Upper lobe of right lung (tissue), 1 donor: ENCODE results near the gene ERG. TPM values are rescaled to one million over a fixed set of nuclear protein-coding genes. Genes with fewer than 3 reads are reported as not detected.
A peak's percentile ranks its signal among the peaks of the same experiment; 100 is the strongest.

Experiments
- ATAC-seq: fragments of 200-7000 bp; cut with Tn5 transposase; one replicate; pipeline ENCODE4 v1.9.1; 2020; ENCODE audit warnings: mild to moderate bottlenecking, moderate library complexity
- DNase-seq: peaks from one replicate; pipeline ENCODE4 v3.0.0-alpha.2; 2020
- H3K27ac ChIP-seq: fragments of 200-600 bp; one replicate; pipeline ENCODE4 v1.8.0; 2022
- H3K27me3 ChIP-seq: fragments of 200-600 bp; one replicate; pipeline ENCODE4 v1.8.0; 2022; ENCODE audit warnings: mild to moderate bottlenecking
- H3K36me3 ChIP-seq: fragments of 200-600 bp; one replicate; pipeline ENCODE4 v1.8.0; 2022
- H3K4me1 ChIP-seq: fragments of 200-600 bp; one replicate; pipeline ENCODE4 v1.8.0; 2022
- H3K4me3 ChIP-seq: fragments of 200-600 bp; one replicate; pipeline ENCODE4 v1.8.0; 2022; ENCODE audit warnings: mild to moderate bottlenecking
- H3K9me3 ChIP-seq: fragments of 200-600 bp; one replicate; pipeline ENCODE4 v1.8.0; 2022
- CTCF ChIP-seq: fragments of 200-600 bp; IDR thresholded peaks from one replicate; pipeline ENCODE4 v1.8.0; 2022; ENCODE audit warnings: antibody characterized with exemption
- intact Hi-C: fragments of 100-400 bp; cut with DNase I; formaldehyde crosslinking; loops from one replicate; pipeline ENCODE4 v1.11.0; 2022
- total RNA-seq: library from RNA; stranded (reverse); fragmentation: NEBNext Ultra II Directional; extraction: Animal tissue kit (Norgen Biotek cat#: 25700); gene quantifications from one replicate; pipeline ENCODE4 v1.2.1, GENCODE V29; 2021
- donor health status: DM: no; HTN: yes; CAD: no; lungs with severe emphysema.

Gene ERG
- total RNA-seq, 1 donor from 2014 or later, result 36.7 TPM

GRCh38 chr21:38441153-38441552, 57.1 kb downstream of the ERG start:
- Histone ChIP-seq H3K4me3 (no peak overlapping the region), H3K36me3 (no peaks in the 10 kb centered on the region), H3K27ac (no peak overlapping the region), H3K4me1 (peaks cover 22% of the 10 kb centered on the region), H3K9me3 (no peaks in the 10 kb centered on the region), H3K27me3 (no peaks in the 10 kb centered on the region)
- ATAC-seq (no peak), DNase-seq (no peak)
- no peak for TF ChIP-seq CTCF
- intact Hi-C loops, result no loop called here

DNA sequence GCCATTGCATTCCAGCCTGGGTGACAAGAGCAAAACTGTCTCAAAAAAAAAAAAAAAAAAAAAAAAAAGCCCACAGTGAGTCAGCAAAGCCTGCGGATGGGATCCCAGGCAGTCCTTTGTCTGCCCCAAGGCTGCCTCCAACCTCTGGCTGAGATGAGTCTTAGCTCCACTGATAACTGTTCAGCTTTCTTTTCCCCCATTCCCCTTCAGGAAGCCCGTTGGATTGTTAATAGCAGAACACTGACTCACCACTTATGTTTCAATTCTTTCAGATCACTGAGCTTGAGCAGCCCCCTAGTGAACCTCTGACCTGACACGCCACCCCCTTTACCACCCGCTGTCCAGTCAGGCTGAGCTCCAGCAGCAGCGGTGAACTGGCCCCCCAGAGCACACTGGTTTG, 57.5 kb downstream of the ERG start:
- Histone ChIP-seq H3K4me1 (peaks cover 21% of the 10 kb centered on the region), H3K36me3 (no peaks in the 10 kb centered on the region), H3K27me3 (no peaks in the 10 kb centered on the region), H3K4me3 (no peak overlapping the region), H3K9me3 (no peaks in the 10 kb centered on the region), H3K27ac (no peak overlapping the region)
- intact Hi-C loops, result no loop called here
- no peak for TF ChIP-seq CTCF
- DNase-seq (no peak), ATAC-seq (no peak)

- Histone ChIP-seq H3K27me3 (no peaks in the 10 kb centered on the region), H3K4me3 (no peak overlapping the region), H3K4me1 (peaks cover 23% of the 10 kb centered on the region), H3K27ac (no peak overlapping the region), H3K9me3 (no peaks in the 10 kb centered on the region), H3K36me3 (no peaks in the 10 kb centered on the region)
- DNase-seq, result peak; percentile 62
- ATAC-seq, result peak; percentile 53
- TF ChIP-seq CTCF, result no peak
- intact Hi-C loops, result no loop called here
Measured at GRCh38 chr21:38439957-38440356, 58.3 kb downstream of the ERG start.

DNA sequence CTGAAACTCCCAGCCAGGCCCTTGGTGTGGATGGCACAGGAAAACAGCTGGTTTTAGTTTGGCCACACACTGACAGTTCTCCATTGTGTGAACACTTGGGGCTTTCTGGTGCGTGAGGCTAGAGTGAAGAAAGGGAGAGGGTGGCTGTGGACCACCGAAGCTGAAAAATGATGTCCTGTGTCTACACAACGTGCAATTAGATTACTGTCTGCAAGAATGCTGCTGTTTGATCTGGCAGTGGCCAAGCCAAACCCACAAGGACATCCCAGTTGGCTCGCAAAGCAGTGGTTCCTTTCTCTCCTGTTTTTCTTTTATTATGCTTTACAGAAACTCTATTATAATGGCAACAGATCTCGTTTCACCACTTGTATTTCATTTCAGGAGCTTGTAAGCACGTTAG, 58.9 kb downstream of the ERG start:
- no peak for TF ChIP-seq CTCF
- ATAC-seq (no peak), DNase-seq (no peak)
- Histone ChIP-seq H3K27ac (no peak overlapping the region), H3K36me3 (no peaks in the 10 kb centered on the region), H3K27me3 (no peaks in the 10 kb centered on the region), H3K4me3 (no peak overlapping the region), H3K4me1 (peaks cover 27% of the 10 kb centered on the region), H3K9me3 (no peaks in the 10 kb centered on the region)
- intact Hi-C loops, result no loop called here

GRCh38 chr21:38438462-38438893, 59.8 kb downstream of the ERG start:
- H3K9me3 ChIP-seq, result no peaks in the 10 kb centered on the region
- H3K27me3 ChIP-seq, result no peaks in the 10 kb centered on the region
- H3K27ac ChIP-seq, result no peak overlapping the region
- DNase-seq, result peak; percentile 81
- intact Hi-C loops, result no loop called here
- H3K36me3 ChIP-seq, result no peaks in the 10 kb centered on the region
- ATAC-seq, result peak; percentile 62
- TF ChIP-seq CTCF, result no peak
- H3K4me1 ChIP-seq, result peaks cover 27% of the 10 kb centered on the region
- H3K4me3 ChIP-seq, result no peak overlapping the region

DNA sequence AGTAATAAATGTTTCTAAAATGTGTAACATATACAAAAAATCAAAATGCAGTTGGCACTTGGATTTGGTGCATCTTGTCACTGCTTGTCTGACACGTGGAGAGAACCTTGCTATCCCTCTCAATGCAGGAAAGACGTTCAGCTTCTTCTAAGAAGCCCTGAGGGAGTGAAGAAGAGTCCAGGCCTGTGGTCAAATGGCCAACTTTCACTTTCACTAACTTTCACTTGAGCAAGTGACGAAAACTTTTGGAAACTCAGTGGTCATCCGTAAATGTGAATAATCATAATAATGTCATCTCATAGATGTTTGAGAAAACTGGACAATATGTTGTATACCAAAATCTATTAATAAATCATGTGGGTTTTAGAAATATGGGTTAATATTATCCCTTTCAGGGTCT, 61.9 kb downstream of the ERG start:
- H3K27ac ChIP-seq, result no peak overlapping the region
- intact Hi-C loops, result no loop called here

More for the DNA sequence above, 61.9 kb downstream of the ERG start:
- Histone ChIP-seq H3K27me3 (no peaks in the 10 kb centered on the region), H3K4me1 (peaks cover 27% of the 10 kb centered on the region), H3K9me3 (no peaks in the 10 kb centered on the region), H3K4me3 (no peak overlapping the region), H3K36me3 (no peaks in the 10 kb centered on the region)
- no peak for ATAC-seq
- no peak for TF ChIP-seq CTCF
- no peak for DNase-seq
